MCF 10A (cell line): ENCODE results near the gene ZNF530. TPM values are rescaled to one million over a fixed set of nuclear protein-coding genes. Genes with fewer than 3 reads are reported as not detected.
A peak's percentile ranks its signal among the peaks of the same experiment; 100 is the strongest.

Experiments
- Bru-seq: library from RNA; stranded (reverse); fragments of 400-500 nt; gene quantifications from one replicate; lab custom pipeline; 2021; lab: Mats Ljungman, UMichigan
- BruChase-seq, 2 experiments: library from RNA; stranded (reverse); fragments of 400-500 nt; gene quantifications; one replicate each; lab custom pipeline; 2021; lab: Mats Ljungman, UMichigan
- BruUV-seq: library from RNA; stranded (reverse); fragments of 400-500 nt; replicated peaks from 2 replicates; lab custom pipeline; 2021; lab: Mats Ljungman, UMichigan
- CTCF ChIA-PET: fragments of 300-600 bp; sonication (Branson Sonifier 250); formaldehyde crosslinking; extraction: SDS; loops from one replicate; lab custom pipeline; 2021; ENCODE audit warnings: antibody characterized with exemption, inconsistent platforms; lab: Yijun Ruan, JAX
- POLR2A ChIA-PET: fragments of 300-600, 350-650 bp; sonication (Branson Sonifier 250); formaldehyde crosslinking; extraction: SDS; loops from one replicate; lab custom pipeline; 2020; ENCODE audit warnings: antibody characterized with exemption, inconsistent platforms; lab: Yijun Ruan, JAX
- DNase-seq: peaks from one replicate; pipeline ENCODE4 v3.0.0-alpha.2; 2018; ENCODE audit not compliant: unreplicated experiment
- H3K27ac Mint-ChIP-seq: one replicate; pipeline ENCODE4 v1.8.0; 2022; ENCODE audit warnings: mild to moderate bottlenecking, low read depth, mixed read lengths; ENCODE audit not compliant: unreplicated experiment
- H3K27me3 Mint-ChIP-seq: one replicate; pipeline ENCODE4 v1.8.0; 2022; ENCODE audit warnings: mixed read lengths; ENCODE audit not compliant: insufficient read depth, unreplicated experiment
- H3K36me3 Mint-ChIP-seq: one replicate; pipeline ENCODE4 v1.8.0; 2022; ENCODE audit warnings: mild to moderate bottlenecking, moderate library complexity, mixed read lengths; ENCODE audit not compliant: insufficient read depth, unreplicated experiment
- H3K4me1 Mint-ChIP-seq: one replicate; pipeline ENCODE4 v1.8.0; 2022; ENCODE audit warnings: mixed read lengths; ENCODE audit not compliant: insufficient read depth, unreplicated experiment
- H3K4me3 Mint-ChIP-seq: one replicate; pipeline ENCODE4 v1.8.0; 2022; ENCODE audit warnings: mild to moderate bottlenecking, moderate library complexity, mixed read lengths; ENCODE audit not compliant: unreplicated experiment
- H3K9me3 Mint-ChIP-seq: one replicate; pipeline ENCODE4 v1.8.0; 2022; ENCODE audit warnings: mixed read lengths; ENCODE audit not compliant: unreplicated experiment
- CTCF ChIP-seq: fragments of 200-600 bp; IDR thresholded peaks from one replicate; pipeline ENCODE4 v1.8.0; 2022; ENCODE audit warnings: antibody characterized with exemption, mild to moderate bottlenecking; ENCODE audit not compliant: unreplicated experiment
- intact Hi-C: fragments of 100-400 bp; cut with micrococcal nuclease; formaldehyde crosslinking; loops from 2 replicates; pipeline ENCODE4 v1.14.1; 2022
- long read RNA-seq: library from polyadenylated mRNA; stranded (forward); transcript quantifications from one replicate; pipeline ENCODE4 v2.0.0, GENCODE V29; 2022
- total RNA-seq: library from RNA; stranded (reverse); gene quantifications from 2 replicates; pipeline ENCODE4 v1.2.3, GENCODE V29; 2022

The ZNF530 gene
- total RNA-seq (2.4 and 2.8 TPM in 2 replicates), Bru-seq, nascent RNA (percentile 52 among the genes with signal in this experiment), BruChase-seq, experiment 1, labeled RNA remaining after a 6-hour chase (percentile 50 among the genes with signal in this experiment), BruChase-seq, experiment 2, labeled RNA remaining after a 2-hour chase (percentile 64 among the genes with signal in this experiment)
- long read RNA-seq, partial matches to known transcripts = 0 of 3 reads
- long read RNA-seq, other reads (novel, unspliced or antisense) = 2 of 3 reads

GRCh38 chr19:57599761-57600383 is at the start of gene ZNF530:
Gene ZNF530 (plus strand): TSS chr19:57599885. CDS start chr19:57604346, 4,461 bp downstream.
- peak; percentile 97 for DNase-seq
- no peak for TF ChIP-seq CTCF
- Mint-ChIP-seq H3K27me3 (no peaks in the 10 kb centered on the region), H3K9me3 (peaks cover 26% of the 10 kb centered on the region), H3K4me3 (peak within 1 kb of the TSS; percentile 79), H3K4me1 (peaks cover 8% of the 10 kb centered on the region), H3K27ac (peak within 1 kb of the TSS; percentile 71), H3K36me3 (peaks cover 6% of the 10 kb centered on the region)
- ChIA-PET CTCF (interaction anchor here (0.6 to 1.0 kb wide), 5 partner anchors 24 to 630 kb away, joined by 3 to 4 read pairs (median 3); no protein-coding TSS in a partner anchor), POLR2A (interaction anchor here (0.7 to 2.1 kb wide), 9 partner anchors 10 to 215 kb away, joined by 3 to 9 read pairs (median 3); partner anchors contain the start of genes ZNF134, ZNF416, ZNF551 and ZNF552)
- intact Hi-C loops = loop anchor here (2.0 kb wide), 1 partner anchor 21 kb away; the partner anchor contains the start of gene ZNF416
- no TSS peak for BruUV-seq

- CTCF ChIA-PET = no interaction called here
Observed at GRCh38 chr19:57552432-57552831, 47.3 kb upstream of the ZNF530 start.

GRCh38 chr19:57557659-57558058 is 42.0 kb upstream of the ZNF530 start:
- H3K36me3 Mint-ChIP-seq = peaks cover 52% of the 10 kb centered on the region
- peaks cover 20% of the 10 kb centered on the region for H3K4me1 Mint-ChIP-seq
- H3K27ac Mint-ChIP-seq = no peak overlapping the region
- TF ChIP-seq CTCF = no peak
- no peak for DNase-seq
- BruUV-seq = no TSS peak
- ChIA-PET POLR2A (interaction anchor here (0.7 to 0.8 kb wide), 2 partner anchors 10 to 124 kb away, joined by 3 read pairs; partner anchors contain the start of gene ZNF551), CTCF (interaction anchor here (0.7 kb wide), 1 partner anchor 61 kb away, joined by 3 read pairs; no protein-coding TSS in a partner anchor)
- intact Hi-C loops = no loop called here
- H3K27me3 Mint-ChIP-seq = no peaks in the 10 kb centered on the region
- peak overlapping the region; percentile 92 for H3K4me3 Mint-ChIP-seq
- peaks cover 26% of the 10 kb centered on the region for H3K9me3 Mint-ChIP-seq

More at GRCh38 chr19:57552432-57552831, 47.3 kb upstream of the ZNF530 start:
- Mint-ChIP-seq H3K36me3 (peaks cover 96% of the 10 kb centered on the region), H3K4me1 (peaks cover 2% of the 10 kb centered on the region), H3K27me3 (no peaks in the 10 kb centered on the region), H3K4me3 (no peak overlapping the region), H3K9me3 (peaks cover 56% of the 10 kb centered on the region), H3K27ac (no peak overlapping the region)
- intact Hi-C loops = no loop called here
- no peak for TF ChIP-seq CTCF
- no TSS peak for BruUV-seq
- POLR2A ChIA-PET = no interaction called here
- no peak for DNase-seq

- intact Hi-C loops = no loop called here
Observed at GRCh38 chr19:57558525-57558924, 41.2 kb upstream of the ZNF530 start.

More at GRCh38 chr19:57558525-57558924, 41.2 kb upstream of the ZNF530 start:
- H3K27me3 Mint-ChIP-seq = no peaks in the 10 kb centered on the region
- BruUV-seq = no TSS peak
- peak overlapping the region; percentile 92 for H3K4me3 Mint-ChIP-seq
- no peak for TF ChIP-seq CTCF
- POLR2A ChIA-PET = interaction anchor here (0.6 to 1.3 kb wide), 7 partner anchors 19 to 261 kb away, joined by 3 to 4 read pairs (median 3); partner anchors contain the start of genes ZNF134 and ZNF551
- peaks cover 44% of the 10 kb centered on the region for H3K36me3 Mint-ChIP-seq
- CTCF ChIA-PET = interaction anchor here (0.6 to 0.9 kb wide), 2 partner anchors 153 to 154 kb away, joined by 4 to 5 read pairs; no protein-coding TSS in a partner anchor
- H3K27ac Mint-ChIP-seq = peak overlapping the region; percentile 93
- H3K9me3 Mint-ChIP-seq = peaks cover 26% of the 10 kb centered on the region
- H3K4me1 Mint-ChIP-seq = peaks cover 20% of the 10 kb centered on the region
- no peak for DNase-seq
